OCI-LY7 (cell line): ENCODE results near the gene SLC30A2. TPM values are rescaled to one million over a fixed set of nuclear protein-coding genes. Genes with fewer than 3 reads are reported as not detected.

Experiments used
- BruUV-seq: library from RNA; stranded (reverse); fragments of 400-500 nt; replicated peaks from 2 replicates; lab custom pipeline; 2021; lab: Mats Ljungman, UMichigan
- CTCF ChIA-PET: fragments of 300-600 bp; sonication (Branson Sonifier 250); formaldehyde crosslinking; loops from one replicate; lab custom pipeline; 2022; ENCODE audit warnings: antibody characterized with exemption; ENCODE audit not compliant: unreplicated experiment; lab: Charles Lee
- POLR2A ChIA-PET: fragments of 300-600 bp; sonication (Branson Sonifier 250); formaldehyde crosslinking; loops from one replicate; lab custom pipeline; 2022; ENCODE audit warnings: antibody characterized with exemption; lab: Charles Lee
- DNase-seq: peaks from one replicate; pipeline ENCODE4 v3.0.0-alpha.2; 2015; ENCODE audit warnings: low spot score
- H2AFZ ChIP-seq: fragments of 200-600 bp; sonication (generic), shearing (Covaris generic); 2 replicates; pipeline ENCODE4 v1.6.1; 2014; ENCODE audit warnings: mild to moderate bottlenecking, antibody characterized with exemption, low read length, moderate library complexity
- H3K27ac ChIP-seq: fragments of 200-600 bp; sonication (generic); 2 replicates; pipeline ENCODE4 v1.5.1; 2014; ENCODE audit warnings: mixed run types, low read depth, mild to moderate bottlenecking, moderate library complexity, low read length, inconsistent platforms; ENCODE audit not compliant: poor library complexity, severe bottlenecking
- H3K36me3 ChIP-seq: fragments of 200-600 bp; sonication (generic); 2 replicates; pipeline ENCODE4 v1.6.1; 2014; ENCODE audit warnings: mild to moderate bottlenecking, antibody characterized with exemption, low read length, moderate library complexity, mixed read lengths; ENCODE audit not compliant: insufficient read depth
- H3K4me1 ChIP-seq: fragments of 200-600 bp; sonication (generic); 2 replicates; pipeline ENCODE4 v1.5.1; 2014; ENCODE audit warnings: mild to moderate bottlenecking, low read length; ENCODE audit not compliant: insufficient read depth, poor library complexity, severe bottlenecking
- H3K4me2 ChIP-seq: fragments of 200-600 bp; sonication (generic); 2 replicates; pipeline ENCODE4 v1.6.1; 2014; ENCODE audit warnings: mild to moderate bottlenecking, low read length
- H3K4me3 ChIP-seq: fragments of 200-600 bp; sonication (generic); 2 replicates; pipeline ENCODE4 v1.5.1; 2014; ENCODE audit warnings: mild to moderate bottlenecking, low read depth, low read length; ENCODE audit not compliant: poor library complexity, severe bottlenecking
- H3K79me2 ChIP-seq: fragments of 200-600 bp; sonication (generic); 2 replicates; pipeline ENCODE4 v1.6.1; 2016; ENCODE audit warnings: low read depth, mild to moderate bottlenecking, low read length, moderate library complexity, mixed read lengths; ENCODE audit not compliant: insufficient read depth
- H3K9me2 ChIP-seq: fragments of 200-600 bp; sonication (generic); 2 replicates; pipeline ENCODE4 v1.6.1; 2016; ENCODE audit warnings: mild to moderate bottlenecking, low read length, mixed read lengths; ENCODE audit not compliant: insufficient read depth
- H3K9me3 ChIP-seq: fragments of 200-600 bp; sonication (generic); 2 replicates; pipeline ENCODE4 v1.6.1; 2014; ENCODE audit warnings: mild to moderate bottlenecking, mixed run types, low read length, mixed read lengths
- H4K20me1 ChIP-seq: fragments of 200-600 bp; sonication (generic); 2 replicates; pipeline ENCODE4 v1.6.1; 2014; ENCODE audit warnings: mild to moderate bottlenecking, antibody characterized with exemption, low read length, moderate library complexity, mixed read lengths; ENCODE audit not compliant: insufficient read depth
- EZH2phosphoT487 ChIP-seq: fragments of 200-600 bp; sonication (generic); IDR thresholded peaks from 2 replicates; pipeline ENCODE4 v1.6.1; 2018; ENCODE audit warnings: low read depth, borderline replicate concordance, mild to moderate bottlenecking, mixed run types, antibody characterized with exemption, low read length, moderate library complexity, mixed read lengths
- intact Hi-C: fragments of 100-400 bp; cut with micrococcal nuclease; formaldehyde crosslinking; loops from one replicate; pipeline ENCODE4 v1.10.0; 2022; ENCODE audit not compliant: unreplicated experiment
- total RNA-seq, 2 experiments: library from RNA; depleted of rRNA in 1 of 2; stranded (reverse); fragments of >200 nt in 1 of 2; shearing (Covaris generic) in 1 of 2; gene quantifications; 2 replicates each; pipeline ENCODE4 v1.2.3, GENCODE V29; 2014 to 2022
- TF ChIP-seq, protein P1 (sequence below): fragments of 200-600 bp; sonication (generic); conservative IDR thresholded peaks from 2 replicates; pipeline ENCODE4 v1.5.1; 2014; ENCODE audit warnings: mild to moderate bottlenecking, antibody characterized with exemption, low read length, moderate library complexity, mixed read lengths

Gene SLC30A2
- total RNA-seq, 2 experiments from 2014 or later = not detected

DNA sequence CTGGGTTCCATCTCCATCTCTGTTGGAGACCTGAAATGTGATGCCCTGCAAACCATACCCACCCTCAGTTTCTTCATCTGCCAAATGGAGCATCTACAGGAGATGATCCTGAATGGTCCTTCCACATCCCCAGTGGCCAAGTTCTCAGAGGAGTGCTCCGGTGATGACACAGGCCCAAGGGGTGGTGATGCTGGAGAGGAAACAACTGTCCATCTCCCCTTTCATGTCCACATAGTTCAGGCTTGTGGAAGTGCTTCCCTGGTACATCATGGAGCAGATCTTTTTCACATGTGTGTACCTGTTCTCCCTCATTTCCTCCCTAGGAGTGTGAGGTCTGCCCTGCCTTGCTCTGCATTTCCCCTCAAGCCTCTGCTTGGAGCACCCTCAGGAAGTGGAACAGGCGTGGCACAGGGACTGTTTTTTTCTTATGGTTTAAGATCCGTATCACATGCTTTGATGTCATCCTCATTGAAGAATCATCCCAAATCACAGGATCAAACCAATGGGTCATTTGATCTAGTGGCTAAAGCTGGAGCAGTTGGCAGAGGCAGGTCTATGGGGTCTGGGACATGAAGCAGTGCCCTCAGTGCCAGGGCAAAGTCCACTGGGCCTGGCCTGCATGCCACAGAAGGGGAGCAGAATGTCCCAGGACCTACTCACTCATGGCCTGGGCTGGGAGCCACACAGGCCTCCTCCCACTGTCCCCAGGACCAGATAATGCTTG is 29.7 kb upstream of the SLC30A2 start:
- Histone ChIP-seq H3K9me2 (no peaks in the 10 kb centered on the region), H3K27ac (no peak overlapping the region), H3K4me3 (no peak overlapping the region), H2AFZ (no peak overlapping the region), H3K4me2 (no peak overlapping the region), H4K20me1 (no peaks in the 10 kb centered on the region), H3K79me2 (no peaks in the 10 kb centered on the region), H3K9me3 (no peaks in the 10 kb centered on the region), H3K4me1 (no peaks in the 10 kb centered on the region), H3K36me3 (no peaks in the 10 kb centered on the region)
- intact Hi-C loops = no loop called here
- ChIA-PET CTCF (no interaction called here), POLR2A (no interaction called here)
- no TSS peak for BruUV-seq
- TF ChIP-seq, protein P1, sequence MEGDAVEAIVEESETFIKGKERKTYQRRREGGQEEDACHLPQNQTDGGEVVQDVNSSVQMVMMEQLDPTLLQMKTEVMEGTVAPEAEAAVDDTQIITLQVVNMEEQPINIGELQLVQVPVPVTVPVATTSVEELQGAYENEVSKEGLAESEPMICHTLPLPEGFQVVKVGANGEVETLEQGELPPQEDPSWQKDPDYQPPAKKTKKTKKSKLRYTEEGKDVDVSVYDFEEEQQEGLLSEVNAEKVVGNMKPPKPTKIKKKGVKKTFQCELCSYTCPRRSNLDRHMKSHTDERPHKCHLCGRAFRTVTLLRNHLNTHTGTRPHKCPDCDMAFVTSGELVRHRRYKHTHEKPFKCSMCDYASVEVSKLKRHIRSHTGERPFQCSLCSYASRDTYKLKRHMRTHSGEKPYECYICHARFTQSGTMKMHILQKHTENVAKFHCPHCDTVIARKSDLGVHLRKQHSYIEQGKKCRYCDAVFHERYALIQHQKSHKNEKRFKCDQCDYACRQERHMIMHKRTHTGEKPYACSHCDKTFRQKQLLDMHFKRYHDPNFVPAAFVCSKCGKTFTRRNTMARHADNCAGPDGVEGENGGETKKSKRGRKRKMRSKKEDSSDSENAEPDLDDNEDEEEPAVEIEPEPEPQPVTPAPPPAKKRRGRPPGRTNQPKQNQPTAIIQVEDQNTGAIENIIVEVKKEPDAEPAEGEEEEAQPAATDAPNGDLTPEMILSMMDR = no peak
- no peak for TF ChIP-seq EZH2phosphoT487
- no peak for DNase-seq

DNA sequence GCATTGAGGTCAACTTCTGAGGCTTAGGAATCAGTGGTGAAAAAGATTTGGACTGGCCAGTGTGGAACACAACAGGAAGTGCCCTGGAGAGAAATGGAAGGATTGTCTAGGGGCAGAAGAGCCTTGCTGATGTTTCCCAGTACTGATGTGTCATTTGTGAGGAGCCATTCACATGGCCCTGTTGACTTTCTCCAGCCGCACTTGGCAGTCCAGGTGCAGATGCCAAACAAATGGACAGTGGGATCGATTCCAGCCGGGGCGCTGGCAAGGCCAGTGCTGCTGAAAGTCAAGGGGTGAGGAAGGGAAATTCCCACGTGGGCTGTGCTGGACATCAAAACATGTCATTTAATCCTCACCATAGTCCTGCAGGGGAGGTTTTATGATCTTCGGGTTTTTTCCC is 26.4 kb upstream of the SLC30A2 start:
- no peaks in the 10 kb centered on the region for H4K20me1 ChIP-seq
- no peaks in the 10 kb centered on the region for H3K9me2 ChIP-seq
- H3K36me3 ChIP-seq = no peaks in the 10 kb centered on the region
- H2AFZ ChIP-seq = no peak overlapping the region
- H3K79me2 ChIP-seq = no peaks in the 10 kb centered on the region
- TF ChIP-seq EZH2phosphoT487 = no peak
- TF ChIP-seq, protein P1 = no peak
- CTCF ChIA-PET = no interaction called here
- no TSS peak for BruUV-seq
- H3K9me3 ChIP-seq = no peaks in the 10 kb centered on the region
- H3K4me1 ChIP-seq = no peaks in the 10 kb centered on the region
- no peak for DNase-seq
- H3K4me3 ChIP-seq = no peak overlapping the region
- H3K27ac ChIP-seq = no peak overlapping the region
- intact Hi-C loops = no loop called here
- POLR2A ChIA-PET = no interaction called here
- no peak overlapping the region for H3K4me2 ChIP-seq

DNA sequence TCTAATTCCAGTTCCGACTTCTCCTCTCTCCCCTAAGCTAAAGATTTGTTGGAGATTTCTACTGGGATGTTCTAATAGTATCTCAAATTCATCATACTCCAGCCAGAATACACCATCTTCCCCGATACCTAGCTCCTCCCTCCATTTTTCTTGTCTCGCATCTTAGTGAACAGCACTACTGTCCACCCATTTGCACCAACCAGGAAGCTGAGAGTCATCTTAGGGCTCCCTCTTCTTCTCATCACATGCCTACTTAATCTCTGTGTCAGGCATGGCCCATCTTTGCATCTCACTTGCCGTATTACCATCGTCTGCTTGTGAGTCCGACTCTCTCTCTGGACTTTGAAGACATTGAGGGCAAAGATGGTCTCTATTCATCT is 25.0 kb upstream of the SLC30A2 start:
- BruUV-seq = no TSS peak
- Histone ChIP-seq H2AFZ (no peak overlapping the region), H3K9me3 (no peaks in the 10 kb centered on the region), H4K20me1 (no peaks in the 10 kb centered on the region), H3K79me2 (no peaks in the 10 kb centered on the region), H3K27ac (no peak overlapping the region), H3K36me3 (no peaks in the 10 kb centered on the region), H3K4me2 (no peak overlapping the region), H3K9me2 (no peaks in the 10 kb centered on the region), H3K4me3 (no peak overlapping the region), H3K4me1 (no peaks in the 10 kb centered on the region)
- TF ChIP-seq, protein P1 = no peak
- no peak for TF ChIP-seq EZH2phosphoT487
- intact Hi-C loops = no loop called here
- CTCF ChIA-PET = no interaction called here
- DNase-seq = no peak
- POLR2A ChIA-PET = interaction anchor here (0.6 kb wide), 1 partner anchor 23 kb away, joined by 4 read pairs; no protein-coding TSS in a partner anchor
